NCI-H2227 (cell line): ENCODE results near the gene TOR2A.
A peak's percentile ranks its signal among the peaks of the same experiment; 100 is the strongest.
"Not testable (repeated sequence)": the region's sequence is repeated elsewhere in the genome, so short reads cannot be mapped to it uniquely, and the experiment has no call there.

Experiments
- DNase-seq: peaks from one replicate; lab custom pipeline; 2025; ENCODE audit not compliant: unreplicated experiment; lab: John Stamatoyannopoulos, UW

TOR2A gene

DNA sequence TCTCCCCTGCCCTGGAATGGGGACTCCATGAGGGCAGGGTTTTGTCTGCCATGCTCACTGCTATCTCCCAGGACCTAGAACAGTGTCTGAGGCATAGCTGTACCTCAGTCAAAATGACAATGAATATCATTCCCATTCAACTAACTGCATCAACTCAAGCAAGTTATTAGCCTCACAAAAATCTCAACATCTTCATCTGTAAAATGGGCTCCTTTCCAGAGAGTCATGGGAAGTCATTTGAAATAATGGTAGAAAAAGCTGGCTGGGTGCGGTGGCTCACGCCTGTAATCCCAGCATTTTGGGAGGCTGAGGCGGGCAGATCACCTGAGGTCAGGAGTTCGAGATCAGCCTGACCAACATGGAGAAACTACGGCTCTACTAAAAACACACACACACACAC is 34.0 kb upstream of the TOR2A start:
- DNase-seq = no peak

- DNase-seq = no peak
Measured at GRCh38 chr9:127768698-127769097, 33.6 kb upstream of the TOR2A start.

DNA sequence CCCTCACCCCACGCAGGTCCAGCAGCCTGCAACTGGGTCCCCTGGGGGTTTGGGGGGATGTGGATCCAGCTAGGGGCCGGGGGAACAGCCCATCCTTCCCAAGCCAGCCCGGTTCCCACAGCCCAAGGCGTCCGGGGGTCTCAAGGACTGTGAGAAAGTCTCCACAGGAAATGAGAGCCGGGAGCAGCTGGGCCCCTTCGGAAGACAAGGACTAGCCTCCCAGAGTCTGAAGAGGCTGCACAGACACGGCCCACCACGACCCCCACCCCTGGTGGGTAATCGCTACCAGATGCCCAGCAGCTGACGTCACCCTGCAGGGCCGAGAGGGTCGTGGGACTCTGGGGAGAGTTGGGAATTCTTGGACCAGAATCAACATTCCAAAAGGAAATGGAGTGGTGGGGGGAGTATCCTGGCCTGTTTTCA is 32.8 kb upstream of the TOR2A start:
- no peak for DNase-seq

DNA sequence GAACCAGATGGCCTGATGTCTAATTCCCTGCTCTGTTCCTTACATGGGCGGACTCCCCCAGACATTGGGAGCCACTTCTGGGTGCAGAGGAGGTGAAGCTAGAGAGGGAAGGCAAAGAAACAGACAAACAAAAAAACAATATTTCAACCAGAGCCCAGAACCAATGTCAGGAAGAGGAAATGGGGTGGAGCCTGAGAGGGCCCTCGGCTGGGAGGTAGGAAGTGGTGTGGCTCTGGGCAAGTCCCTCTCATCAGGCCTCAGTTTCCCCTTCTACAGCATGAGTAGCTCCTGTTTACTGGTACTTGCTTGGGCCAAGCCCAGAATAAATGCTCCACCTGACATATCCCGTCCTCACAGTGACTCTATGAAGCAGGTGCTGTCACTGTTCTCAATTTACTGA is 32.3 kb upstream of the TOR2A start:
- no peak for DNase-seq

DNA sequence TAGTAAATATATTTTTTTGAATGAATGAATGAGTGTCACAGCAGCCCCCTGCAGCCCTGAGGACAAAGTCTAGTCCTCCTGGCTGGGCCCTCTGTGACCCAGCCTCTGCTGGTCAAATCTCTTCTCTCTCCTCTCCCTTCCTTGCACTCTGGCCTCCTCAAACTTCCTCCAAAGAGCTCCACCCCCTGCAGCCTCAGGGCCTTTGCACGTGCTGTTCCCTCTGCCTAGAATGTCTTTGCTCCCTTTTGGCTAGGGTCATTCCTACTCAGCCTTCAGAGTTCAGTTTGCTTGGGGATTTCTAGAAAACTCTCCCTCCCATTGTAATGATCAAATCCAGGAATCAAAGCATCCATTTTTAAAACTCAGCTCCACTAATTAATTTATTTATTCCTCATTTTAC is 30.3 kb upstream of the TOR2A start:
- DNase-seq = no peak

- DNase-seq = no peak
Measured at GRCh38 chr9:127763918-127764384, 28.9 kb upstream of the TOR2A start.

DNA sequence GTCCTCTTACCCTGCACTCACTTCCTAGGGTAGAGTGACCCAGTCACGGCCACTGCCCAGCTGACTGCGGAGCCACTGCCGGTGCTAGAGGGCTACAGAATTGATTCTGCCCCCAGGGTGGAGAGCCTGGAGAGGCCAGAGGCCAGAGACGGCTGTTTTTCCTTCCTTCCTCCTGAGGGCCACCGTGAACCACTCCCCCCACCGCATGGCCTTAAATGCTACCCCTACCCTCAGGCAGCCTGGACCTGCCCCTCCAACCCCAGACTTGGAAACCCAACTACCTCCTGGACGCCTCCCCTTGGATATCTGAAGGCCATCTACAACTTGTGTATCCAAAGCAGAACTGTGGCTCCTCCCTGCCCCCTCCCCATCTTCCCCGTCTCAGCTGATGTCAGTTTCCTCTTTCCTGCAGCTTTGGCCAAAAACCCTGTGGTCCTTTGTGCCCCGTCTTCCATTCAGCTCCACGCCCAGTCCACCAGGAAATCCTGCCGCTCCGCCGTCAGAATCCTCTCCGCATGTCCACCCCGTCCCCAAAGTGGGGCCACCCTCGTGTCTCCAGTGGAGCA is 27.1 kb upstream of the TOR2A start:
- no peak for DNase-seq

DNA sequence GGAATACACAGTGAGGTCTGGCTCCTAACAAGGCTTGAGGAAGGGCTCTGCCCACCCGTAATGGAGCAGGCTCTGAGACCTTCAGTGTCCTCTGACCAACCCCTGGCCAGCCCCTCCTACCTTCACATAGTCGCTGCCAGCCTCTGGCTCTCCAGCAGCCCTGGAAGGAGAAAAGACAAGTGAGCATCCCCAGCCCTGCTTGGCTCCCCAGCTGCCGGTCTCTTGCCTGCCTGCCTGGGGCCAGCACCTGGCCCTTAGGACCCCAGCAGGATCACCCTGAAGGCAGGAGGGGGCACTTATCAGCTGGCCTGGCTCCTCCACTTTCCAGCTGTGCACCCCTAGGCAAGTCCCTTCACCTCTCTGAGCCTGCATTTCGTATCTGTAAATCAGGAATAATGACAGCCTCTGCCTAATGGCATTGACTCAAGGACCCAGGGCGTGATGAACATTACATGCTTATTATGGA is 26.4 kb upstream of the TOR2A start:
- peak; percentile 38 for DNase-seq

GRCh38 chr9:127761061-127761460 is 26.0 kb upstream of the TOR2A start:
- DNase-seq = no peak

- DNase-seq = no peak
Measured at GRCh38 chr9:127758843-127759242, 23.7 kb upstream of the TOR2A start.

DNA sequence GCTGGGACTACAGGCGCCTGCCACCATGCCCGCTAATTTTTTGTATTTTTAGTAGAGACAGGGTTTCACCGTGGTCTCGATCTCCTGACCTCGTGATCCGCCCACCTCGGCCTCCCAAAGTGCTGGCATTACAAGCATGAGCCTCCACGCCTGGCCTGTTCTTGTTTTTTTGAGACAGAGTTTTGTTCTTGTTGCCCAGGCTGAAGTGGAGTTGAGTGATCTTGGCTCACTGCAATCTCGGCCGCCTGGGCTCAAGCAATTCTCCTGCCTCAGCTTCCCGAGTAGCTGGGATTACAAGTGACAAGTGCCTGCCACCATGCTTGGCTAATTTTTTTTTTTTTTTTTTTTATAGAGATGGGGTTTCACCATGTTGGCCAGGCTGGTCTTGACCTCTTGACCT is 21.7 kb upstream of the TOR2A start:
- not testable (repeated sequence) for DNase-seq

- DNase-seq = no peak
Measured at GRCh38 chr9:127756233-127756632, 21.1 kb upstream of the TOR2A start.

- peak; percentile 83 for DNase-seq
Measured at GRCh38 chr9:127755061-127756060, 20.3 kb upstream of the TOR2A start.

- peak; percentile 88 for DNase-seq
Measured at GRCh38 chr9:127754099-127755060, 19.3 kb upstream of the TOR2A start.

DNA sequence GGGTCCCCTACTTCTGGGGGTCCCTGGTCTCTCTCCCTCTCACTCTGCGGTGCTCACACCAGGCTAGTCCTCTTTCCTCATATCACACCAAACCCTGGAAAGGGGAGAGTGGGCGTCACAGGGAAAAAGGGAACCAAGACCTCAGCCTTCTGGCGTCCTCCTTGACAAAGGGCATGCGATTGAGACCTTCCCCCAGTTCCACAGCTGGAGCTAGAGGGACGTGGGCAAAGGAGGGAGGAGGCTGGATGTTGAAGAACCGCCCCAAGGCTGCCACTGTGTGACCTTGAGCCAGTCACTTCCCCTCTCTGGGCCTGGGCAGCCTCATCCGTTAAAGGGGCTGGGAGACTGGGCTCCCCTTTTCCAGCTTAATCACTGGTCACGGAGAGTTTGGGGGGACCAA is 18.5 kb upstream of the TOR2A start:
- DNase-seq = no peak

DNA sequence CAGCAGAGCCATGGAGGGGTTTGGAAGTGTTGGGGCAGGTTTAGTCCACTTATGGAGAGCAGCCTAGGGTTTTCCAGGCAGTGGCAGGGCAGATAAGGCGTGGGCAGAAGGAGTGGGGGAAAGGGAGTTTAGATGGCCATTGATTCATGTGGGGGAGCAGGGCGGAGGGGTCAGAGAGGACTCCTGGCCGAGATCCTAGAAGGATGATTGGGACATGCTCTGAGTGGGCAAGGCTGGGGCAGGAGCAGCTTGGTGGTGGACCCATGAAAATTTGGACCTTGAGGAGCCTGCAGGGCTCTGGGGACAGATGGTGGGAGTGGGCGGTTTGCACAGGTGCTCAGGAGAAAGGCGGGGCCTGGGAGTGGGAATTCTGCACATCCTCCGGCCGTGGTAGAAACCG is 18.1 kb upstream of the TOR2A start:
- DNase-seq = no peak

DNA sequence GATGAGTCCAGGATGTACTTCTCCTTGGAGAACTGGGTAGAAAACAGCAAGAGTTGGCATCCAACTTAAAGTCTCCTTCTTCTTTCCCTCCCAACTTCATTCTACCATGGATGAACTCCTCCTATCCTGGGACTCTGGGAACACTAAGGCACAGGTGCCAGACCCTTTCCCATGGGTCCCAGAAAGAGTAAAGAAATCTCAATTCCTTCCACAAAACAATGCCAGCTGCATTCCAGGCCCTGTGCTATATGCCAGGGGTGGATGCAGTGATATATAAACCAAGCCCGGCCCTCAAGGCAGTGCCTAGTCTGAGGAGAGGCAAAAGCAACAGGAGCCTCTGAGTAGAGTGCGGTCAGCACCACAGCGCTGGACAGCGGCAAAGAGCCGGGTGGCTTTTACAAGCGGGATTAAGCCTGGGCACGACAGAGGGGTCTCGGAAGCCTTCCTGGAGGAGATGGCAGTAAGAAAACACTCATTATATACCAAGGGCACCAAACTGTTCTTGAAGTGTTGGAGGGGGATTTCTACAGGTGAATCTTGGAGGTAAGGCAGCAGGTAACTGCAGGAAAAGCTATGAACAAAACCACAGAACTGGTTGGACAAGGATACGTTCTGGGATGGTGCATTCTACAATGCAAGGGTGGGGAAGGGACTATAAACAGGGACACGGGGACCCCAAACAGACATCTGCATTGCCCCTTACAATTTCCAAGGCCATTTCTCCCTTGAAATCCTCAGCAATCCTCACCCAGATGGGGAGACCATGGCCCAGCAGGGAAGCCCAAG is 16.4 kb upstream of the TOR2A start:
- DNase-seq = no peak

DNA sequence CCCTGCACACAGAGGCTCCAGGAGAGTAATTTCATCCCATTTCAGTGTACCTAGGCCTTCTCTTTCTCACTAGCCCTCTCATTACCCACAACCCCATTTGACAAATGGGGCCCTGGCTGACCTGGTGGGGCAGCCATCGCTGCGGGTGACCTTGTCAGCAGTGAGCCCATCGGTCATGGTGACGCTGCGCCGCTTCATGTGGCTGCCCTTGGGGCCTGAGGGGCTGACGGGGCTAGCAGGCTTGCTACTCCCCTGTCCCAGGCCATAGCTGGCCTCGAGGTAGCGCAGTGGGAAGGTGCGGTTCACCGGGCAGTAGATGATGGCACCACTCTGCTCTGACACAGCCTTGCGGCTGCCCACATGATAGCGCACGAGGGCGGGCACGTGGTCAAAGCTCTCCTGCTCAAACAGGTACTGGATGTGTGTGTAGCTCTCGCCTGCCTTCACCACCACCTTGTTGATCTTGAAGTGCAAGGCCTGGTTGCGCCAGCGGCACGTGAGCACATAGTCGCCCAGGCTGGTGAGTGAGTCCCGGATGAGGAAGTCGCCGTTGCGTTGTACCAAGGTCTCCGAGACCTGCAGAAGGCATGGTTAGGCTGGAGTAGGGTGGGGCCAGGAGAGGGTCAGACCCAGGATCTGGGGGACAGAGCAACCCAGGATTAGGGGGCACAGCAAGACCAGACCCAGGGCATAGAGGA is 14.1 kb upstream of the TOR2A start:
- DNase-seq = no peak

- DNase-seq = no peak
Measured at GRCh38 chr9:127746959-127747569, 12.0 kb upstream of the TOR2A start.
